Prostate gland (tissue), 2 donors: ENCODE measurements around the gene MIPOL1. TPM values are rescaled to one million over a fixed set of nuclear protein-coding genes. Genes with fewer than 3 reads are reported as not detected.

Experiments used
- DNase-seq: peaks from one replicate; pipeline ENCODE4 v3.0.0-alpha.2; 2019; ENCODE audit warnings: low spot score
- H3K27ac ChIP-seq, 2 donors: fragments of 200-600 bp; sonication (generic); 2 replicates each; pipeline ENCODE4 v1.5.1; 2017 to 2019
- H3K27me3 ChIP-seq: fragments of 200-600 bp; sonication (generic); replicated peaks from 2 replicates; pipeline ENCODE4 v1.5.1; 2019; ENCODE audit not compliant: insufficient read depth
- H3K36me3 ChIP-seq, 2 donors: fragments of 200-600 bp; sonication (generic); 1 replicate in 1 of 2; 2 replicates in 1 of 2; pipeline versions ENCODE4 v1.5.1 to v1.8.1; 2017 to 2019
- H3K4me1 ChIP-seq: fragments of 200-600 bp; sonication (generic); replicated peaks from 2 replicates; pipeline ENCODE4 v1.5.1; 2019
- H3K4me3 ChIP-seq, 2 donors: fragments of 200-600 bp; sonication (generic); 2 replicates each; pipeline ENCODE4 v1.5.1; 2017 to 2019
- H3K9me3 ChIP-seq: fragments of 200-600 bp; sonication (generic); 2 replicates; pipeline ENCODE4 v1.5.1; 2017
- CTCF ChIP-seq, 4 experiments: fragments of 200-600 bp in 2 of 4; fragments of 450-650 bp in 2 of 4; sonication (generic) in 2 of 4; IDR thresholded peaks; 1 replicate in 3 of 4; 2 replicates in 1 of 4; pipeline ENCODE4 v1.5.1; 2016 to 2019; ENCODE audit warnings: antibody characterized with exemption in 4 of 4, mild to moderate bottlenecking in 2 of 4, moderate library complexity in 2 of 4
- POLR2A ChIP-seq: fragments of 450-650 bp; IDR thresholded peaks from one replicate; pipeline ENCODE4 v1.6.1; 2016; ENCODE audit warnings: antibody characterized with exemption, mild to moderate bottlenecking
- POLR2AphosphoS5 ChIP-seq: sonication (generic); formaldehyde crosslinking; IDR thresholded peaks from one replicate; pipeline ENCODE4 v1.6.1; 2017; ENCODE audit warnings: antibody characterized with exemption
- WGBS: methylation state at CpG from one replicate; pipeline ENCODE4 v1.1.5; 2018; 5-methylcytosine and 5-hydroxymethylcytosine counted together
- intact Hi-C: fragments of 100-400 bp; cut with DNase I; formaldehyde crosslinking; loops from one replicate; pipeline ENCODE4 v1.14.2; 2022
- total RNA-seq, 2 donors: library from RNA; depleted of rRNA; stranded (reverse); fragments of >200 nt; gene quantifications; one replicate each; pipeline ENCODE4 v1.1.0, GENCODE V29; 2016

The MIPOL1 gene
- total RNA-seq, 2 donors from 2014 or later, result 14.4 to 31.4 TPM

GRCh38 chr14:37194698-37195097 is 3.0 kb upstream of the MIPOL1 start:
- Histone ChIP-seq H3K4me1 (no peaks in the 10 kb centered on the region), H3K9me3 (no peaks in the 10 kb centered on the region), H3K27ac (no peak overlapping the region), H3K36me3 (no peaks in the 10 kb centered on the region), H3K27me3 (no peaks in the 10 kb centered on the region), H3K4me3 (no peak overlapping the region)
- TF ChIP-seq CTCF (IDR thresholded peaks at IDR 0.05) (no peak), POLR2AphosphoS5 (no peak), POLR2A (no peak)
- intact Hi-C loops, result no loop called here
- WGBS, result 92% methylated on average over 2 of the region's 2 CpGs
- DNase-seq, result no peak

DNA sequence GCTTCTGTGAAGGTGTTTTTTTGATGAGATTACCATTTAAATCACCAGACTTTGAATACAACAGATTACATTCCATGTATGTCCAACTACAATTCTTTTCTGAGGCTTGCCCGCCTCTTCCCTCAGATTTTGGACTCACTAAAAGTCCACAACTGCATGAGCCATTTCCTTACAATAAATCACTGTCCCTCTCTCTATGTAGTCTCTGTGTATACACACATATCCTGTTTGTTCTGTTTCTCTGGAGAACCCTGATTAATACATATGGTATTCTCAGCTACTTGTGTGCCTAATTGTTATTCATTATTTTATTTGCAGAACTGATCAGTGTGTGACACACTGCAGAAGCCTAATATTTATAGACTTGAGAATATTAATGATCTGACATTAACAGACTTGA is 2.4 kb upstream of the MIPOL1 start:
- 71% methylated on average over 1 of the region's 1 CpG for WGBS
- Histone ChIP-seq H3K27ac (no peak overlapping the region), H3K27me3 (no peaks in the 10 kb centered on the region), H3K36me3 (no peaks in the 10 kb centered on the region), H3K9me3 (no peaks in the 10 kb centered on the region), H3K4me1 (no peaks in the 10 kb centered on the region), H3K4me3 (no peak overlapping the region)
- DNase-seq, result no peak
- TF ChIP-seq POLR2A (no peak), POLR2AphosphoS5 (peak; percentile 25)
- intact Hi-C loops, result no loop called here

DNA sequence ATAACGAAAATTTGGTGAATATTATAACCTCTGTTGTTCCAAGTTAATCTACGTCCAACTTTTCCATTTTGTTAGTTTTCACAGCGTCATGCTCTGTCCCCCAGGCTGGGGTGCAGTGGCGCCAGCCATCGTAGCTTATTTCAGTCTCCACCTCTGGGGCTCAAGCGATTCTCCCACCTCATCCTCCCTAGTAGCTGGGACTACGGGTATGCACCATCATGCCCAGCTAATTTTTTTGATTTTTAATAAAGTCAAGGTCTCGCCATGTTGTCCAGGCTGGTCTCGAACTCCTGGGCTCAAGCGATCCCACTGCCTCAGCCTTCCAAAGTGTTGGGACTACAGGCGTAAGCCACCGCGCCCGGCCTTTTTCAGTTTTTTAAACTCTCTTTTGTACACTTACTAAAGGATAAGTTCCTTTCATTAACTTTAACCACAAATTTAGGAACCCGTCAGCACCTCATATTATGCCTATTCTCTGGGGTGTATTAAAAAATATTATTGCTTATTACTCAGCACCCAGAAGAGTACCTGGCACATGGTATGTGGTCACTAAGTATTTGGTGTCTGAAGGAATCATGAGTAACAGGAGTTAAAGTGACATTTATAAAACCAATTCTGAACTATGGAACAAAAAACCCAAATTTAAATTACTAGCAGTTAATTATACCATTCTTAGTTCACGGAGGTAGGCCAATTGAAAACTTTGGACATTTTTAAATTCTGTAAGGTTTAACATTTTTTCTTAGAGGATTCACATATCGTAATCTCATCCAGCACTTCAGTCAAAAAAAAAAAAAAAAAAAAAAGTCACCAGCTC is 925 bp upstream of the MIPOL1 start:
- TF ChIP-seq CTCF (IDR thresholded peaks at IDR 0.05) (no peak), POLR2AphosphoS5 (no peak), POLR2A (no peak)
- 91% methylated on average over 17 of the region's 17 CpGs for WGBS
- peak overlapping the region; percentile 86 to 93 for H3K27ac ChIP-seq
- H3K27me3 ChIP-seq, result no peaks in the 10 kb centered on the region
- H3K9me3 ChIP-seq, result no peaks in the 10 kb centered on the region
- H3K4me3 ChIP-seq, result peak overlapping the region; percentile 48 to 60
- H3K36me3 ChIP-seq, result no peaks in the 10 kb centered on the region
- DNase-seq, result no peak
- intact Hi-C loops, result no loop called here
- H3K4me1 ChIP-seq, result no peaks in the 10 kb centered on the region

DNA sequence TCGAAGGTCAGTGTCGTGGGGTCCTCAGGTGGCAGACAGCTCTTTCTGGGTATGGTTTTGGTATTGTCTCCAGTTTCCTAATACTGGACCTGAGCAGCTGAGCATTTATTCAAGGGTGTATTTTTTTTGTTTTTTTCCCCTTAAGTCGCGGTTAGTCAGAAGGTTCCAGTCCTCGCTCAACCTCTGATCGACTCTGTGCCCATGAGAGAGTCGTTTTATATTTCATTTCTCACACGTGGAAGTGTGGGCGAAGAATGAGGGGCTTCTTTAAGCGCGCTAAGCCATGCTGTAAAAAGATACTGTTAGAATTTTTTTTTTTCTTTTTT is 499 bp downstream of the MIPOL1 start:
- no peak for TF ChIP-seq POLR2AphosphoS5
- peak in 1 of 4 experiments; percentile 4 for TF ChIP-seq CTCF (IDR thresholded peaks at IDR 0.05)
- Histone ChIP-seq H3K9me3 (no peaks in the 10 kb centered on the region), H3K27me3 (no peaks in the 10 kb centered on the region), H3K36me3 (no peaks in the 10 kb centered on the region), H3K27ac (peak overlapping the region; percentile 86 to 93), H3K4me3 (peak overlapping the region; percentile 48 to 60), H3K4me1 (no peaks in the 10 kb centered on the region)
- 2% methylated on average over 11 of the region's 11 CpGs for WGBS
- no peak for DNase-seq
- intact Hi-C loops, result no loop called here

DNA sequence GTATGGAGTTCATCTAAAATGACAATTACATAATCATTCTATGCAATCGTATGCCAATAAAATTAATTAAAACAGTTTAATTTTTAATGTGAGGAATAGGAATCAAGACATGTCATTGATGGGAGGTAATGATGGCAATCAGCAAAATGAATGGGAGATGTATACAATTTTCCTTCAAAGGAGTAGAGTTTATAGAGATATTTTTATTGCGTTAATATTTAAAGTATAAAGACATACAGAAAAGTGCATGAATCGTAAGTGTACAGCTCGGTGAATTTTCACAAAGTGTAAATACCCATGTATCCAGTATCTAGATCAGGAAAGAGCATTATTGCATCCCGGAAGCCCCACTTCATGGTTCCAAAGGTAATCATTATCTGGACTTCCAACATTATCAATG is 1.2 kb downstream of the MIPOL1 start:
- no peaks in the 10 kb centered on the region for H3K27me3 ChIP-seq
- peak overlapping the region in 1 of 2 donors; percentile 48 for H3K4me3 ChIP-seq
- no peak overlapping the region for H3K27ac ChIP-seq
- no peaks in the 10 kb centered on the region for H3K36me3 ChIP-seq
- intact Hi-C loops, result no loop called here
- H3K9me3 ChIP-seq, result no peaks in the 10 kb centered on the region
- no peak for DNase-seq
- TF ChIP-seq POLR2AphosphoS5 (no peak), POLR2A (no peak), CTCF (IDR thresholded peaks at IDR 0.05) (no peak)
- no peaks in the 10 kb centered on the region for H3K4me1 ChIP-seq
- WGBS, result 86% methylated on average over 5 of the region's 5 CpGs
